ENCODE data around the gene UGT1A3.

The UGT1A3 gene

DNA sequence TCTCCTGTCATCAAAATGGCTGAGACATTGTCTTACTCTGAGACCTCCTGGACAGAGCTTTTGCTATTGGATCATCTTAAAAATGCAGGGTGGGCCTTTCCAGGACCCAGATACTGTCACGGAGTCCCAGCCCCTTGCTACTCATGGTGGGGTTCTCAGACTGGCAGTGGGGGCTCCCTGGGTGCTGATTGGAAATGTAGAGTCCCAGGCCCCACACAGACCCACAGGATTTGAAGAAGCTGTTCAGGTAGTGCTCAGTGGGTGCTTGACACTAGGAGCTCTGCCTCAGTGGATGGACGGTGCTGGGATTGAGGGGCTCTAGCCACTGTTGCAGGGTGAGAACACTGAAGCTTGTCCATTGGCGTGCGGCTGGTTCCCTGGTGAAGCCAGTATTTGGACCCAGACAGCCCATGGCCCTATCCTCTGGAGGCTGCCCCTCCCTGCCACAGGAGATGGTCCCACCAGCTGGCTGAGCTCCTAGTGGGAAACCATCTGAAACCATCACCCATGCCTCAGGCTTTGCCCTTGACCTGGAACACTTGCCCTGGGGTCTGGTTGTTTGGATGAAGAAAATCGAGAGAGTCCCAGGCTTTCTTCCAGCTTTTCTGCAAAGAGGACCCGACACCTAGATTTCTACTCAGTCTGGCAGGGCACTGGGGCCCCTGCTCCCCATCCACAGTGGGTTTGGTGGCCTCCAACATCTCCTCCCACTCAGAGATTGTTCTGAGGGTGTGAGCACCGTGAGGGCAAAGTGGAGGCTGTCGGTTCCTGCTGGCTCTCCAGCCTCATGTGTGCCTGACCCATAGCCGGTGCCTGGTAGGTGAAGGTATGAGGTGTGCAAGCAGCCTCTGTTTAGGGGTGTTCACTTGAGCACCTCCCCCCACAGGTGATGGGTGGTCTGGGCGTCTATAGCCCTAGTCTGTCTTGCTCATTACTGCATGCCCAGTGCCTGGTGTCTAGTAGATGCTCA, 79.4 kb downstream of the UGT1A3 start:
- TF ChIP-seq, protein P1, sequence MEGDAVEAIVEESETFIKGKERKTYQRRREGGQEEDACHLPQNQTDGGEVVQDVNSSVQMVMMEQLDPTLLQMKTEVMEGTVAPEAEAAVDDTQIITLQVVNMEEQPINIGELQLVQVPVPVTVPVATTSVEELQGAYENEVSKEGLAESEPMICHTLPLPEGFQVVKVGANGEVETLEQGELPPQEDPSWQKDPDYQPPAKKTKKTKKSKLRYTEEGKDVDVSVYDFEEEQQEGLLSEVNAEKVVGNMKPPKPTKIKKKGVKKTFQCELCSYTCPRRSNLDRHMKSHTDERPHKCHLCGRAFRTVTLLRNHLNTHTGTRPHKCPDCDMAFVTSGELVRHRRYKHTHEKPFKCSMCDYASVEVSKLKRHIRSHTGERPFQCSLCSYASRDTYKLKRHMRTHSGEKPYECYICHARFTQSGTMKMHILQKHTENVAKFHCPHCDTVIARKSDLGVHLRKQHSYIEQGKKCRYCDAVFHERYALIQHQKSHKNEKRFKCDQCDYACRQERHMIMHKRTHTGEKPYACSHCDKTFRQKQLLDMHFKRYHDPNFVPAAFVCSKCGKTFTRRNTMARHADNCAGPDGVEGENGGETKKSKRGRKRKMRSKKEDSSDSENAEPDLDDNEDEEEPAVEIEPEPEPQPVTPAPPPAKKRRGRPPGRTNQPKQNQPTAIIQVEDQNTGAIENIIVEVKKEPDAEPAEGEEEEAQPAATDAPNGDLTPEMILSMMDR (IDR thresholded peaks at IDR 0.05; ENCODE audit: insufficient read depth, low read length, missing control alignments) = no peak
- no peak overlapping the region for H3K4me3 ChIP-seq (ENCODE audit: low read depth, low read length)
- ChIA-PET CTCF (no interaction called here), POLR2A (no interaction called here)
- no peak for DNase-seq (ENCODE audit: low read depth, low spot score)

DNA sequence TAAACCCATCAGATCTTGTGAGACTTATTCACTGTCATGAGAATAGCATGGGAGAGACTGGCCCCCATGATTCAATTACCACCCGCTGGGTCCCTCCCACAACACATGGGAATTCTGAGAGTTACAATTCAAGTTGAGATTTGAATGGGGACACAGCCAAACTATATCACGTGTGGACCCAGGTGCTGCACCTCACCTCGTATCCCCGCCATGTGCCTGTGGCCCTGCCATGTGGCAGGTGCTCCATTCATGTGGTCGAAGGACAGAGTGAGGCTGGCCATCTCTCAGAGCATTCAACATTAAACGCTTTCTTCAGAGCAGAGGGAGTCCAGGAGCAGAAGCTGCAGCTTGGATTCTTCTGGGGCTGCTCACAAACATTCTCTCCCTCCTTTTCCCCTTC, 81.5 kb downstream of the UGT1A3 start:
- POLR2A ChIA-PET = no interaction called here
- TF ChIP-seq, protein P1 (IDR thresholded peaks at IDR 0.05; ENCODE audit: insufficient read depth, low read length, missing control alignments) = no peak
- CTCF ChIA-PET = no interaction called here
- DNase-seq (ENCODE audit: low read depth, low spot score) = no peak
- H3K4me3 ChIP-seq (ENCODE audit: low read depth, low read length) = no peak overlapping the region

DNA sequence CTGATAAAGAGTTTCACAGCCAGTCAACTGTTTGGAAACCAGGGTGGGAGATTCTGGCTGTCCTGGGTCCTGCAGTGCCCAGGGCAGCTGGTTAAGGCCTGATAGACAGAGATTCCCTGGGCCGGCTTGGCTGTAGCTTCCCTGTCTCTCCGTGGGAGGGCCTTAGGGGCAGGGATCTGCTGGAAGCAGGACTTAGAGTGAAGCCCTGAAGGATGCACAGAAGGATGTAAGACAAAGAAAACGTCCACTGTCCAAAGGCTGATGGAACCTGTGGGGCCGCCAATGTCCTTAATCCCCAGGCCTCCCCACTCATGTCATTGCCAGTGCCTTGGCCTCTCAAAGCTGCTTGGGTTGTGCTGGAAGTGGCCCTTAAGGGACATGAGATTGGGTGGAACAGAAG, 82.2 kb downstream of the UGT1A3 start:
- TF ChIP-seq, protein P1 (IDR thresholded peaks at IDR 0.05; ENCODE audit: insufficient read depth, low read length, missing control alignments) = no peak
- no peak overlapping the region for H3K4me3 ChIP-seq (ENCODE audit: low read depth, low read length)
- CTCF ChIA-PET = no interaction called here
- POLR2A ChIA-PET = no interaction called here
- DNase-seq (ENCODE audit: low read depth, low spot score) = no peak

DNA sequence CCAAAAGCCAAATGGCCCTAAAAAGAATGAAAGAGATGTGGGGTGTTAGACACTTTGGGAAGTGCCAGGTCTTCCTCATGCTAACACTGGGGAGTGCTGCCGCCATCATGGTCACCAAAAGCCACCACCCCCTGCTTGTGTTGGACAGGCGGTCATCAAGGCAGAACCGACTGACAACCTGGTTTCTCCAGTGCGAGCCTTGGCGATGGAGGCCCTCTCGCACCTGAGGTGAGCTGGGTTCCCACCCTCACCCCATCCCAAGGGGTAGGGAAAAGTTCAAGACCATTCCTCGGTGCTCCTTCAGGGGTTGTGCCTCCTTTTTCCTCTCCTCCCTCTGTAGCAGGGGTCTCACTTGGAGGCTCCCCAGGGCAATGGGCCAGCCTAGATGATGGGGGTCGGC, 82.9 kb downstream of the UGT1A3 start:
- no peak for DNase-seq (ENCODE audit: low read depth, low spot score)
- TF ChIP-seq, protein P1 (IDR thresholded peaks at IDR 0.05; ENCODE audit: insufficient read depth, low read length, missing control alignments) = no peak
- POLR2A ChIA-PET = no interaction called here
- CTCF ChIA-PET = no interaction called here
- no peak overlapping the region for H3K4me3 ChIP-seq (ENCODE audit: low read depth, low read length)

DNA sequence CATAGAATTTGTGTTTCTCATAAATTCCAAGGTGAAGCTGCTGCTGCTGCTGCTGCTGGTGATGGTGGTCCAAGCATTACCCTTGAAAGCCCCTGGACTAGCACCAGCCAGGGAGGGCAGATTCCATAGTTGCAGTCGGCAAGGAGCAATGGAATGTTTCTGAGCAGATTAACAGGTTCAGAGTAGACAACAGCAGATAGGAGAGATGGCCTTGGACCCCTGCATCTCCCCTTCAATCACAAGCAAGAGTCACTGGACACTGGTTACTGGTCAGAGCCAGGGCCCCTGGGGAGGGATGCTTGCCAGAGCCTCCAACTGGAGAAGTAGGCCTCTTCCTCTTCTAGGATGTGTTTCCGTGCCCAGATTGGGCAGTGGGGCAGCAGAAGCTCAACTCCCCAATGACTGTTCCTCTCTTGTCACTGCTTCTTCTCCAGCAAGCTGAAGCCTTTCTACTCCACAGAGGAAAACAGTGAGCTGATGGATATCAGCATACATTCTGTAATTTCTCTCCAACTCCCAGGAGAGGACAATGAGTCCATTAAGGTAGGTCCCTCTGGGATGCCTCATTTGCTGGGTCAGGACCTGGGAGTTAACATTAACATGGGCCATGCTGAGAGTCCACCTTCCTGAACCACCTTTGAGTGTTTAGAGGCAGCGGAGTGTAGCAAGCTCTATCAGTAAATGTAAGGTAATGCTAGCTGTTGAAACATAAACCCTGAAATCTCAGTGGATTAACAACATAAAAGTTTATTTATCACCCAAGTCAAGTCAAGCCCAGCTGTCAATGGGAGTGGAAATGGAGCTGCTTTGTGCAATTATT, 84.6 kb downstream of the UGT1A3 start:
- DNase-seq (ENCODE audit: low read depth, low spot score) = no peak
- TF ChIP-seq, protein P1 (IDR thresholded peaks at IDR 0.05; ENCODE audit: insufficient read depth, low read length, missing control alignments) = no peak
- ChIA-PET POLR2A (no interaction called here), CTCF (interaction anchor here (1.4 kb wide), 1 partner anchor 365 kb away, joined by 4 read pairs; no protein-coding TSS in a partner anchor)
- H3K4me3 ChIP-seq (ENCODE audit: low read depth, low read length) = no peak overlapping the region
